ENCODE results near the gene LAMB1.
"Not testable (repeated sequence)": the region's sequence is repeated elsewhere in the genome, so short reads cannot be mapped to it uniquely, and the experiment has no call there.

LAMB1 gene

DNA sequence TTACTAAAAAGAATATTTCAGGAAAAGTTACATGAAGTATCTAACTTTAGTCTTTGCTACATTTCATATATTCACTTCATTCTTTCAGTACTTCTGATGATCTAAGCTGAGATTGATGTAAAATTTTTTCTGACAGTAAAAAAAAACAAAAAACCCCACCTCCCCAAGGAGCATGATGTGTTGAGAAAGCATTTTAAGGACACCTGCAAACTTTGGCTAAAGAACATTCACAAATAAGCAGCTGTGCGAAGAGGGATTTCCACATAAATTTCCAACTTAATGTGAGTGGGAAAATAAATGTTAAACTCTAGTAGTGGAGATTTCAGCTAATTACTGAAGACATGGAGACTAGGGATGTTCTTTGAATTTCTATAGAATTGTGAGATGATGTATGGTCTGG, 76.5 kb downstream of the LAMB1 start:
- H3K4me3 ChIP-seq (ENCODE audit: low read depth, low read length), result no peak overlapping the region
- no peak for DNase-seq (ENCODE audit: low read depth)
- no peak for TF ChIP-seq CTCF (IDR thresholded peaks at IDR 0.05; ENCODE audit: control insufficient read depth, extremely low read depth, insufficient read depth)

GRCh38 chr7:107924841-107925504, 78.0 kb downstream of the LAMB1 start:
- DNase-seq (ENCODE audit: low read depth), result no peak
- no peak overlapping the region for H3K4me3 ChIP-seq (ENCODE audit: low read depth, low read length)
- TF ChIP-seq CTCF (IDR thresholded peaks at IDR 0.05; ENCODE audit: control insufficient read depth, extremely low read depth, insufficient read depth), result no peak

DNA sequence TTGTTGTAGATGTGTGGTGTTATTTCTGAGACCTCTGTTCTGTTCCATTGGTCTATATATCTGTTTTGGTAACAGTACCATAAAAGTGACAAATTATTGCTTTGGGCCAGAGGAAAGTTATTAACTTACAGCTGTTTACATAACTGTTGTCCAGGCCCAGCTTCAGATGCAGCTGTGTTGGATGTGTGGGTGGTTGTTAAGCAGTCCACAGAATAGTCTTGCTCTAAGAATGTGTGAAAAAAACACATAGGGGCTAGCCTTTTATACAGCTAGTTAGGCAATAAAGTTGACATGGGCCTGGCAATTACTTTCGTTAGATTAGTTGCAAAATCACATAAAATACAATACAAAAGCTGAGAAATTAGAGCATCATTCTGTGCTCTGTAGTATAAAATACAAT, 80.1 kb downstream of the LAMB1 start:
- no peak for TF ChIP-seq CTCF (IDR thresholded peaks at IDR 0.05; ENCODE audit: control insufficient read depth, extremely low read depth, insufficient read depth)

GRCh38 chr7:107921826-107922225, 81.1 kb downstream of the LAMB1 start:
- not testable (repeated sequence) for H3K4me3 ChIP-seq (ENCODE audit: low read depth, low read length); DNase-seq (ENCODE audit: low read depth)

More for the DNA sequence above, 80.1 kb downstream of the LAMB1 start:
- no peak for DNase-seq (ENCODE audit: low read depth)
- no peak overlapping the region for H3K4me3 ChIP-seq (ENCODE audit: low read depth, low read length)

GRCh38 chr7:107920048-107920772, 82.8 kb downstream of the LAMB1 start:
- TF ChIP-seq CTCF (IDR thresholded peaks at IDR 0.05; ENCODE audit: control insufficient read depth, extremely low read depth, insufficient read depth), result no peak
- no peak overlapping the region for H3K4me3 ChIP-seq (ENCODE audit: low read depth, low read length)
- DNase-seq (ENCODE audit: low read depth), result peak; percentile 55

DNA sequence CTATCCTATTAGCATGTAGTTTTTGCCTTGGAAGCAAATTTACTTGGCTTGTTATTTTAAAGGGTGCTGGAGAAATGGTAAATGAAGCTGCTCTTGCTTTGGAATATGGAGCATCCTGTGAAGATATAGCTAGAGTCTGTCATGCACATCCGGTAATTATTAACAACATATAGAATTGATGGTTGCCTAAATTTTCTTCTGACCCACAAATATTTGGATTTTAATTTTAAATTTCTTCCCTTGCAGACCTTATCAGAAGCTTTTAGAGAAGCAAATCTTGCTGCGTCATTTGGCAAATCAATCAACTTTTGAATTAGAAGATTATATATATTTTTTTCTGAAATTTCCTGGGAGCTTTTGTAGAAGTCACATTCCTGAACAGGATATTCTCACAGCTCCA, 84.0 kb downstream of the LAMB1 start:
- H3K4me3 ChIP-seq (ENCODE audit: low read depth, low read length), result no peak overlapping the region
- TF ChIP-seq CTCF (IDR thresholded peaks at IDR 0.05; ENCODE audit: control insufficient read depth, extremely low read depth, insufficient read depth), result no peak

GRCh38 chr7:107917763-107918651, 85.0 kb downstream of the LAMB1 start:
- TF ChIP-seq CTCF (IDR thresholded peaks at IDR 0.05; ENCODE audit: control insufficient read depth, extremely low read depth, insufficient read depth), result no peak
- no peak for DNase-seq (ENCODE audit: low read depth)
- H3K4me3 ChIP-seq (ENCODE audit: low read depth, low read length), result no peak overlapping the region

More for the DNA sequence above, 84.0 kb downstream of the LAMB1 start:
- DNase-seq (ENCODE audit: low read depth), result no peak
